Activated CD8-positive, alpha-beta T cell treated with anti-CD3 and anti-CD28 coated beads for 36 hours (primary cell): ENCODE measurements around the gene ASB16. TPM values are rescaled to one million over a fixed set of nuclear protein-coding genes. Genes with fewer than 3 reads are reported as not detected.

Source experiments
- ATAC-seq: fragments of 200-7000 bp; cut with Tn5 transposase; one replicate; pipeline ENCODE4 v1.10.0; 2021; ENCODE audit warnings: mild to moderate bottlenecking, moderate library complexity
- CTCF ChIA-PET: fragments of 350-600 bp; sonication (Branson Sonifier 250); formaldehyde crosslinking; loops from one replicate; lab custom pipeline; 2021; ENCODE audit warnings: antibody characterized with exemption; lab: Charles Lee
- POLR2A ChIA-PET: fragments of 350-600 bp; sonication (Branson Sonifier 250); formaldehyde crosslinking; loops from one replicate; lab custom pipeline; 2021; ENCODE audit warnings: antibody characterized with exemption; lab: Charles Lee
- DNase-seq: peaks from one replicate; pipeline ENCODE4 v3.0.0-alpha.2; 2020
- H3K27ac Mint-ChIP-seq: one replicate; pipeline ENCODE4 v1.8.0; 2021; ENCODE audit warnings: mild to moderate bottlenecking, mixed read lengths
- H3K27me3 Mint-ChIP-seq: one replicate; pipeline ENCODE4 v1.8.0; 2021; ENCODE audit warnings: mixed read lengths
- H3K36me3 Mint-ChIP-seq: one replicate; pipeline ENCODE4 v1.8.0; 2021; ENCODE audit warnings: low read depth, mixed read lengths
- H3K4me1 Mint-ChIP-seq: one replicate; pipeline ENCODE4 v1.8.0; 2021; ENCODE audit warnings: low read depth, mixed read lengths
- H3K4me3 Mint-ChIP-seq: one replicate; pipeline ENCODE4 v1.8.0; 2021; ENCODE audit warnings: mild to moderate bottlenecking, moderate library complexity, mixed read lengths
- H3K9me3 Mint-ChIP-seq: one replicate; pipeline ENCODE4 v1.8.0; 2021; ENCODE audit warnings: mixed read lengths
- CTCF ChIP-seq: fragments of 200-600 bp; IDR thresholded peaks from one replicate; pipeline ENCODE4 v1.8.0; 2022; ENCODE audit warnings: antibody characterized with exemption, mild to moderate bottlenecking
- intact Hi-C: fragments of 100-400 bp; cut with micrococcal nuclease; formaldehyde crosslinking; loops from one replicate; pipeline ENCODE4 v1.10.0; 2022
- total RNA-seq, 2 experiments: library from RNA; stranded (reverse); gene quantifications; one replicate each; pipeline ENCODE4 v1.2.3, GENCODE V29; 2021

Gene ASB16
- total RNA-seq, 2 experiments from 2014 or later = 0.18 to 0.27 TPM

GRCh38 chr17:44193326-44194084 lies 23.0 kb downstream of the ASB16 start:
- no peak for DNase-seq
- no peak for TF ChIP-seq CTCF
- H3K36me3 Mint-ChIP-seq = peaks cover 31% of the 10 kb centered on the region
- intact Hi-C loops = no loop called here
- ChIA-PET CTCF (interaction anchor here (1.4 to 2.4 kb wide), 2 partner anchors 16 to 152 kb away, joined by 4 to 6 read pairs; partner anchors contain the start of gene GRN), POLR2A (interaction anchor here (0.6 to 2.1 kb wide), 7 partner anchors 11 to 167 kb away, joined by 3 to 7 read pairs (median 4); no protein-coding TSS in a partner anchor)
- H3K27me3 Mint-ChIP-seq = no peaks in the 10 kb centered on the region
- H3K4me1 Mint-ChIP-seq = peaks cover 19% of the 10 kb centered on the region
- H3K27ac Mint-ChIP-seq = peak overlapping the region; percentile 78
- no peaks in the 10 kb centered on the region for H3K9me3 Mint-ChIP-seq
- no peak for ATAC-seq
- H3K4me3 Mint-ChIP-seq = no peak overlapping the region

GRCh38 chr17:44197107-44197506 lies 26.6 kb downstream of the ASB16 start:
- ChIA-PET POLR2A (interaction anchor here (1.0 to 3.9 kb wide), 6 partner anchors 8 to 24 kb away, joined by 4 to 35 read pairs (median 12); partner anchors contain the start of genes TMUB2 and UBTF), CTCF (interaction anchor here (0.7 to 2.7 kb wide), 2 partner anchors 13 to 154 kb away, joined by 3 to 11 read pairs; no protein-coding TSS in a partner anchor)
- DNase-seq (no peak), ATAC-seq (no peak)
- Mint-ChIP-seq H3K4me3 (no peak overlapping the region), H3K27ac (no peak overlapping the region), H3K27me3 (no peaks in the 10 kb centered on the region), H3K36me3 (peaks cover 15% of the 10 kb centered on the region), H3K9me3 (no peaks in the 10 kb centered on the region), H3K4me1 (peaks cover 21% of the 10 kb centered on the region)
- no peak for TF ChIP-seq CTCF
- intact Hi-C loops = no loop called here

GRCh38 chr17:44197980-44198720 lies 27.6 kb downstream of the ASB16 start:
- Mint-ChIP-seq H3K9me3 (no peaks in the 10 kb centered on the region), H3K27me3 (no peaks in the 10 kb centered on the region), H3K36me3 (peaks cover 15% of the 10 kb centered on the region), H3K4me3 (peak overlapping the region; percentile 83), H3K4me1 (peaks cover 26% of the 10 kb centered on the region), H3K27ac (peak overlapping the region; percentile 87)
- TF ChIP-seq CTCF = no peak
- POLR2A ChIA-PET = interaction anchor here (0.9 to 3.9 kb wide), 7 partner anchors 9 to 23 kb away, joined by 3 to 35 read pairs (median 10); partner anchors contain the start of genes TMUB2 and UBTF
- CTCF ChIA-PET = interaction anchor here (0.7 to 2.7 kb wide), 6 partner anchors 12 to 147 kb away, joined by 3 to 11 read pairs (median 6); partner anchors contain the start of gene GRN
- intact Hi-C loops = no loop called here
- peak; percentile 61 for DNase-seq
- peak; percentile 5 for ATAC-seq

GRCh38 chr17:44198721-44199552 lies 28.4 kb downstream of the ASB16 start:
- intact Hi-C loops = no loop called here
- ChIA-PET POLR2A (interaction anchor here (0.6 to 3.9 kb wide), 10 partner anchors 8 to 156 kb away, joined by 3 to 35 read pairs (median 4); partner anchors contain the start of genes TMUB2 and UBTF), CTCF (interaction anchor here (1.0 to 2.7 kb wide), 5 partner anchors 11 to 147 kb away, joined by 4 to 11 read pairs (median 6); partner anchors contain the start of gene GRN)
- Mint-ChIP-seq H3K4me3 (peak overlapping the region; percentile 83), H3K4me1 (peaks cover 33% of the 10 kb centered on the region), H3K27me3 (no peaks in the 10 kb centered on the region), H3K27ac (peak overlapping the region; percentile 87), H3K9me3 (no peaks in the 10 kb centered on the region), H3K36me3 (peaks cover 15% of the 10 kb centered on the region)
- peak; percentile 61 for DNase-seq
- no peak for TF ChIP-seq CTCF
- ATAC-seq = peak; percentile 13
